A673 (cell line): Measurements from ENCODE around the gene MS4A7. TPM values are rescaled to one million over a fixed set of nuclear protein-coding genes. Genes with fewer than 3 reads are reported as not detected.

Experiments used
- Bru-seq: library from RNA; stranded (reverse); fragments of 400-500 nt; gene quantifications from one replicate; lab custom pipeline; 2021; lab: Mats Ljungman, UMichigan
- BruChase-seq, 2 experiments: library from RNA; stranded (reverse); fragments of 400-500 nt; gene quantifications; one replicate each; lab custom pipeline; 2021; lab: Mats Ljungman, UMichigan
- BruUV-seq: library from RNA; stranded (reverse); fragments of 400-500 nt; replicated peaks from 2 replicates; lab custom pipeline; 2021; lab: Mats Ljungman, UMichigan
- CTCF ChIA-PET: fragments of 300-600 bp; sonication (Branson Sonifier 250); formaldehyde crosslinking; loops from one replicate; lab custom pipeline; 2022; ENCODE audit warnings: antibody characterized with exemption; lab: Charles Lee
- POLR2A ChIA-PET: fragments of 300-600 bp; sonication (Branson Sonifier 250); formaldehyde crosslinking; loops from one replicate; lab custom pipeline; 2022; ENCODE audit warnings: antibody characterized with exemption; ENCODE audit not compliant: low non-redundant PET; lab: Charles Lee
- DNase-seq: peaks from one replicate; pipeline ENCODE4 v3.0.0-alpha.2; 2015; ENCODE audit warnings: low spot score
- H3K27ac ChIP-seq: fragments of 200-600 bp; sonication (generic); 2 replicates; pipeline ENCODE4 v1.5.1; 2016; ENCODE audit warnings: mixed run types, low read depth, mild to moderate bottlenecking, mixed read lengths, antibody characterized with exemption, low read length; ENCODE audit not compliant: poor library complexity, severe bottlenecking
- H3K27me3 ChIP-seq: fragments of 200-600 bp; sonication (generic); replicated peaks from 2 replicates; pipeline ENCODE4 v1.6.1; 2017; ENCODE audit warnings: mixed run types, low read depth, mild to moderate bottlenecking, mixed read lengths, antibody characterized with exemption, low read length; ENCODE audit not compliant: insufficient read depth, poor library complexity
- H3K36me3 ChIP-seq: fragments of 200-600 bp; sonication (generic); 2 replicates; pipeline ENCODE4 v1.6.1; 2016; ENCODE audit warnings: mixed run types, mild to moderate bottlenecking, mixed read lengths, antibody characterized with exemption, low read length; ENCODE audit not compliant: insufficient read depth, poor library complexity, severe bottlenecking
- H3K4me1 ChIP-seq: fragments of 200-600 bp; sonication (generic); 2 replicates; pipeline ENCODE4 v1.6.1; 2017; ENCODE audit warnings: mixed run types, mild to moderate bottlenecking, mixed read lengths, antibody characterized with exemption, low read length; ENCODE audit not compliant: insufficient read depth, poor library complexity, severe bottlenecking
- H3K4me3 ChIP-seq: fragments of 200-600 bp; sonication (generic); 2 replicates; pipeline ENCODE4 v1.5.1; 2016; ENCODE audit warnings: low read depth, mixed run types, mild to moderate bottlenecking, mixed read lengths, low read length; ENCODE audit not compliant: poor library complexity, severe bottlenecking
- H3K9me3 ChIP-seq: fragments of 200-600 bp; sonication (generic); 2 replicates; pipeline ENCODE4 v1.6.1; 2016; ENCODE audit warnings: mixed run types, low read depth, mild to moderate bottlenecking, mixed read lengths, antibody characterized with exemption, low read length; ENCODE audit not compliant: poor library complexity, severe bottlenecking
- CTCF ChIP-seq: fragments of 300-800, 200-600 bp; sonication (generic); conservative IDR thresholded peaks from 2 replicates; pipeline ENCODE4 v1.5.1; 2017; ENCODE audit warnings: low read depth, mild to moderate bottlenecking, antibody characterized with exemption, low read length, moderate library complexity, mixed read lengths
- EZH2 ChIP-seq: fragments of 200-600 bp; sonication (generic); IDR thresholded peaks from 2 replicates; pipeline ENCODE4 v1.6.1; 2017; ENCODE audit warnings: borderline replicate concordance, low read depth, mild to moderate bottlenecking, mixed read lengths, antibody characterized with exemption, low read length; ENCODE audit not compliant: poor library complexity, severe bottlenecking
- intact Hi-C: fragments of 100-400 bp; cut with micrococcal nuclease; formaldehyde crosslinking; loops from one replicate; pipeline ENCODE4 v1.10.0; 2022; ENCODE audit not compliant: unreplicated experiment
- long read RNA-seq: library from polyadenylated mRNA; stranded (forward); transcript quantifications from one replicate; pipeline ENCODE4 v2.0.0, GENCODE V29; 2022
- total RNA-seq: library from RNA; stranded (reverse); gene quantifications from 2 replicates; pipeline ENCODE4 v1.2.3, GENCODE V29; 2021

Gene MS4A7
- total RNA-seq (not detected in 2 replicates), Bru-seq, nascent RNA (not detected), BruChase-seq, experiment 1, labeled RNA remaining after a 2-hour chase (not detected), BruChase-seq, experiment 2, labeled RNA remaining after a 6-hour chase (not detected)
- long read RNA-seq, result 0 reads

- TF ChIP-seq EZH2 (no peak), CTCF (no peak)
- Histone ChIP-seq H3K27me3 (peaks cover 19% of the 10 kb centered on the region), H3K4me3 (no peak within 1 kb of the TSS), H3K27ac (no peak within 1 kb of the TSS), H3K36me3 (no peaks in the 10 kb centered on the region), H3K9me3 (no peaks in the 10 kb centered on the region), H3K4me1 (no peaks in the 10 kb centered on the region)
- ChIA-PET POLR2A (no interaction called here), CTCF (no interaction called here)
- no peak for DNase-seq
- intact Hi-C loops, result no loop called here
- BruUV-seq, result no TSS peak
Measured at GRCh38 chr11:60378354-60378753, at the start of gene MS4A7. Gene MS4A7, plus strand, starts transcription at chr11:60378532. Its CDS starts 4,610 bp downstream, at chr11:60383142.

GRCh38 chr11:60332846-60333245, 45.5 kb upstream of the MS4A7 start:
- no TSS peak for BruUV-seq
- intact Hi-C loops, result no loop called here
- CTCF ChIA-PET, result interaction anchor here (1.2 kb wide), 1 partner anchor 10 kb away, joined by 3 read pairs; no protein-coding TSS in a partner anchor

GRCh38 chr11:60334005-60334620, 44.2 kb upstream of the MS4A7 start:
- TF ChIP-seq CTCF (peak; percentile 84), EZH2 (no peak)
- POLR2A ChIA-PET, result no interaction called here
- no peak overlapping the region for H3K27ac ChIP-seq
- CTCF ChIA-PET, result no interaction called here
- H3K9me3 ChIP-seq, result no peaks in the 10 kb centered on the region
- intact Hi-C loops, result no loop called here
- H3K4me1 ChIP-seq, result no peaks in the 10 kb centered on the region
- no peaks in the 10 kb centered on the region for H3K36me3 ChIP-seq
- H3K4me3 ChIP-seq, result no peak overlapping the region
- DNase-seq, result peak; percentile 73
- BruUV-seq, result no TSS peak
- no peaks in the 10 kb centered on the region for H3K27me3 ChIP-seq

More at GRCh38 chr11:60332846-60333245, 45.5 kb upstream of the MS4A7 start:
- no peak for DNase-seq
- H3K4me1 ChIP-seq, result no peaks in the 10 kb centered on the region
- no peaks in the 10 kb centered on the region for H3K9me3 ChIP-seq
- POLR2A ChIA-PET, result no interaction called here
- H3K36me3 ChIP-seq, result no peaks in the 10 kb centered on the region
- H3K27me3 ChIP-seq, result no peaks in the 10 kb centered on the region
- H3K4me3 ChIP-seq, result no peak overlapping the region
- TF ChIP-seq CTCF, result no peak
- no peak for TF ChIP-seq EZH2
- no peak overlapping the region for H3K27ac ChIP-seq
